Neural crest cell (in vitro differentiated cells): ENCODE measurements around the gene DHX35. TPM values are rescaled to one million over a fixed set of nuclear protein-coding genes. Genes with fewer than 3 reads are reported as not detected.

Experiments used
- DNase-seq: peaks from one replicate; pipeline ENCODE4 v3.0.0; 2021; ENCODE audit warnings: low read depth, mixed read lengths, low spot score
- H3K27ac Mint-ChIP-seq: one replicate; pipeline ENCODE4 v1.8.0; 2021; ENCODE audit warnings: mild to moderate bottlenecking, mixed read lengths; ENCODE audit not compliant: unreplicated experiment
- H3K27me3 Mint-ChIP-seq: 2 replicates; pipeline ENCODE4 v1.8.0; 2021; ENCODE audit warnings: low read depth, mild to moderate bottlenecking, mixed read lengths
- H3K36me3 Mint-ChIP-seq: 2 replicates; pipeline ENCODE4 v1.8.0; 2021; ENCODE audit warnings: low read depth, mild to moderate bottlenecking, mixed read lengths
- H3K4me1 Mint-ChIP-seq: 2 replicates; pipeline ENCODE4 v1.8.0; 2021; ENCODE audit warnings: mixed read lengths
- H3K4me3 Mint-ChIP-seq: one replicate; pipeline ENCODE4 v1.8.0; 2021; ENCODE audit warnings: mild to moderate bottlenecking, mixed read lengths
- H3K9me3 Mint-ChIP-seq: 2 replicates; pipeline ENCODE4 v1.8.0; 2021; ENCODE audit warnings: mixed read lengths
- CTCF ChIP-seq: fragments of 200-600 bp; sonication (generic); conservative IDR thresholded peaks from 2 replicates; pipeline ENCODE4 v1.5.0; 2021; ENCODE audit warnings: antibody characterized with exemption, mild to moderate bottlenecking
- total RNA-seq: library from RNA; stranded (reverse); gene quantifications from 2 replicates; pipeline ENCODE4 v1.2.1, GENCODE V29; 2021

Gene DHX35
- total RNA-seq, 1 donor from 2014 or later = 22.8 TPM

DNA sequence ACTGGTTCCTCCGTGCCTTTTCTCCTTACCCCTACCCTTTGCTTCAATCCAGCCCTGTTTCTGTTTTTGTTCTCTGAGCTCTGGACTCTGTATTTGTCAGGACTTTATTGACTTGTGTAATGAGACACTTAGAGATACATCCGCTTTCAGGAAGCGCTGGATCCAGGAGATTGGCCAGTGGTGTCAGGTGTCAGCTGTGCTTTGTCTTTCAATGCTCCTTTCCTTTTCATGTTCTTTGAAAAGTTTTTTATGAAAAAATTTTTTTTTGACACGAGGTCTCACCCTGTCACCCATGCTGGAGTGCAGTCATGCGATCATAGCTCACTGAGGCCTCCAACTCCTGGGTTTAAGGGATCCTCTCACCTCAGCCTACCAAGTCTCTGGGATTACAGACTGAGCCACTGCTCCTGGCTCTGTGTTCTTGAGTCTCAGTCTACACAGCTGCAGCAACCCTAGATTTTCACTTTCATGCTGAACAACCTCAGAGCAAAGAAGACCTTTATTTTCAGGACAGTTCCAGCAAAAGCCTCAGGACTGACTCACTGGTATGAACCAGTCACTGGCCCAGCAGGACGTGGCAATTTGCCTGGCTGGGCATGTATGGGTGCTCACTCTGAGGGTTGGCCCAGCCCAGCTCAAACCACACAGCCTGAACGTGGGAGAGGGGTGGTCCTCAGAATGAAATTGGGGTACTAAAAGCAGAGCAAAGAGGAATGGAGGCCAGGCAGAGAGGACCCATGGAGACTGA is 108.5 kb downstream of the DHX35 start:
- Mint-ChIP-seq H3K27ac (no peak overlapping the region), H3K9me3 (no peaks in the 10 kb centered on the region), H3K4me1 (peaks cover 8% of the 10 kb centered on the region), H3K27me3 (peaks cover 15% of the 10 kb centered on the region), H3K4me3 (no peak overlapping the region), H3K36me3 (peaks cover 2% of the 10 kb centered on the region)
- no peak for DNase-seq
- no peak for TF ChIP-seq CTCF

- Mint-ChIP-seq H3K27me3 (peaks cover 20% of the 10 kb centered on the region), H3K27ac (no peak overlapping the region)
Measured at GRCh38 chr20:39072132-39072531, 110.0 kb downstream of the DHX35 start.

DNA sequence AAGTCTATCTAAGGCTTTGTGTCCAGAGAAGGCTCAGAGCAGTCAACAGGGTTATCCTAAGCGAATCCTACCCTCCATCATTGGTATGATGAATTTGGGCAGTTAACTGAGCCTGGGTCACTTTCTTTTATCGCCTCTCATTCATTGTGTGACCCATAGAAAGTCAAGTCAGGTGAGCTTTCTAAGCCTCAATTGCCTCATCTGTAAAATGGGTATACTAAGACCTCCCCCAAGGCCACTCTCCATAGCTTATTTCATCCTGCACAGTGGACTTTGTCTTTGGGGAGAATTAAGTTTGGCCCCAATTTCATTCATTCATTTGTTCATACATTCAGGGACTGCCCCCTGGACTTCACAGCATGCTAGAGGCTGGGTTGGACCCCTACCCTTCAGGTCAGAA is 110.5 kb downstream of the DHX35 start:
- Mint-ChIP-seq H3K4me3 (no peak overlapping the region), H3K27ac (no peak overlapping the region), H3K27me3 (peaks cover 20% of the 10 kb centered on the region), H3K4me1 (no peaks in the 10 kb centered on the region), H3K9me3 (no peaks in the 10 kb centered on the region), H3K36me3 (peaks cover 2% of the 10 kb centered on the region)
- DNase-seq = no peak
- TF ChIP-seq CTCF = no peak

More at GRCh38 chr20:39072132-39072531, 110.0 kb downstream of the DHX35 start:
- TF ChIP-seq CTCF = no peak
- H3K36me3 Mint-ChIP-seq = peaks cover 2% of the 10 kb centered on the region
- DNase-seq = no peak
- H3K9me3 Mint-ChIP-seq = no peaks in the 10 kb centered on the region
- no peaks in the 10 kb centered on the region for H3K4me1 Mint-ChIP-seq
- H3K4me3 Mint-ChIP-seq = no peak overlapping the region

- Mint-ChIP-seq H3K9me3 (no peaks in the 10 kb centered on the region), H3K4me3 (no peak overlapping the region), H3K27ac (no peak overlapping the region), H3K36me3 (no peaks in the 10 kb centered on the region), H3K27me3 (peaks cover 9% of the 10 kb centered on the region), H3K4me1 (no peaks in the 10 kb centered on the region)
- TF ChIP-seq CTCF = no peak
- DNase-seq = no peak
Measured at GRCh38 chr20:39075731-39076130, 113.6 kb downstream of the DHX35 start.

GRCh38 chr20:39076958-39077357 is 114.8 kb downstream of the DHX35 start:
- H3K9me3 Mint-ChIP-seq = no peaks in the 10 kb centered on the region
- no peaks in the 10 kb centered on the region for H3K4me1 Mint-ChIP-seq
- no peak overlapping the region for H3K4me3 Mint-ChIP-seq
- no peak for TF ChIP-seq CTCF
- H3K36me3 Mint-ChIP-seq = no peaks in the 10 kb centered on the region
- H3K27me3 Mint-ChIP-seq = peaks cover 16% of the 10 kb centered on the region
- DNase-seq = no peak
- H3K27ac Mint-ChIP-seq = no peak overlapping the region
